Esophagus muscularis mucosa (tissue), 4 donors: ENCODE data around the gene YBX2. TPM values are rescaled to one million over a fixed set of nuclear protein-coding genes. Genes with fewer than 3 reads are reported as not detected.

Source experiments
- DNase-seq: peaks from one replicate; pipeline ENCODE4 v3.0.0-alpha.2; 2017; ENCODE audit errors: extremely low spot score
- H3K27ac ChIP-seq, 4 donors: fragments of 200-600 bp; sonication (generic); replicated peaks in 1 of 4; 1 replicate in 3 of 4; 2 replicates in 1 of 4; pipeline ENCODE4 v1.5.1; 2016 to 2019; ENCODE audit warnings: mild to moderate bottlenecking in 1 of 4
- H3K27me3 ChIP-seq, 4 donors: fragments of 200-600 bp; sonication (generic); one replicate each; pipeline versions ENCODE4 v1.5.1 to v1.6.0; 2016 to 2019
- H3K36me3 ChIP-seq, 4 donors: fragments of 200-600 bp; sonication (generic); one replicate each; pipeline ENCODE4 v1.5.1; 2016 to 2019
- H3K4me1 ChIP-seq, 4 donors: fragments of 200-600 bp; sonication (generic); one replicate each; pipeline ENCODE4 v1.5.1; 2016 to 2019
- H3K4me3 ChIP-seq, 4 donors: fragments of 200-600 bp; sonication (generic); 1 replicate in 2 of 4; 2 replicates in 2 of 4; pipeline ENCODE4 v1.5.1; 2016 to 2019; ENCODE audit warnings: mild to moderate bottlenecking in 4 of 4, moderate library complexity in 1 of 4
- H3K9me3 ChIP-seq, 4 donors: fragments of 200-600 bp; sonication (generic); 1 replicate in 3 of 4; 2 replicates in 1 of 4; pipeline ENCODE4 v1.5.1; 2016 to 2019
- CTCF ChIP-seq, 3 experiments: fragments of 200-600 bp in 2 of 3; fragments of 450-650 bp in 1 of 3; sonication (generic) in 2 of 3; IDR thresholded peaks; one replicate each; pipeline ENCODE4 v1.5.1; 2017 to 2019; ENCODE audit warnings: antibody characterized with exemption in 3 of 3, mild to moderate bottlenecking in 2 of 3, moderate library complexity in 1 of 3
- EP300 ChIP-seq: sonication (generic); formaldehyde crosslinking; IDR thresholded peaks from one replicate; pipeline ENCODE4 v1.6.1; 2017; ENCODE audit warnings: antibody characterized with exemption
- POLR2A ChIP-seq: fragments of 450-650 bp; IDR thresholded peaks from one replicate; pipeline ENCODE4 v1.6.1; 2017; ENCODE audit warnings: antibody characterized with exemption, moderate library complexity, mild to moderate bottlenecking, low read depth
- POLR2AphosphoS5 ChIP-seq, 2 donors: sonication (generic); formaldehyde crosslinking; IDR thresholded peaks; one replicate each; pipeline ENCODE4 v1.6.1; 2017; ENCODE audit warnings: antibody characterized with exemption in 2 of 2
- WGBS: methylation state at CpG from one replicate; pipeline ENCODE4 v1.1.5; 2018; 5-methylcytosine and 5-hydroxymethylcytosine counted together
- intact Hi-C: fragments of 100-400 bp; cut with DNase I; formaldehyde crosslinking; loops from one replicate; pipeline ENCODE4 v1.15.1; 2023
- total RNA-seq, 4 donors: library from RNA; depleted of rRNA; stranded (reverse); fragments of >200 nt; gene quantifications; one replicate each; pipeline versions ENCODE4 v1.1.0 to v1.2.1, GENCODE V29; 2016

The YBX2 gene
- total RNA-seq, 4 donors from 2014 or later, result 3.6 to 8.7 (median 4.4) TPM

GRCh38 chr17:7282752-7283321 lies 11.6 kb downstream of the YBX2 start:
- DNase-seq, result no peak
- intact Hi-C loops, result no loop called here
- TF ChIP-seq EP300 (no peak), CTCF (IDR thresholded peaks at IDR 0.05) (peak in 2 of 3 experiments; percentile 28 to 36), POLR2AphosphoS5 (IDR thresholded peaks at IDR 0.05) (peak in 1 of 2 donors; percentile 73)
- Histone ChIP-seq H3K4me1 (peaks cover 47 to 78% (median 73%) of the 10 kb centered on the region in 4 donors), H3K9me3 (no peaks in the 10 kb centered on the region), H3K4me3 (peak overlapping the region; percentile 64 to 77 (median 69)), H3K27me3 (peaks cover 0 to 7% (median 0%) of the 10 kb centered on the region in 4 donors), H3K27ac (peak overlapping the region; percentile 95 to 98 (median 96)), H3K36me3 (peaks cover 26 to 42% (median 40%) of the 10 kb centered on the region in 4 donors)
- 13% methylated on average over 4 of the region's 6 CpGs for WGBS

- Histone ChIP-seq H3K4me3 (peak overlapping the region; percentile 64 to 77 (median 69)), H3K4me1 (peaks cover 47 to 71% (median 66%) of the 10 kb centered on the region in 4 donors), H3K27ac (peak overlapping the region; percentile 95 to 98 (median 96)), H3K27me3 (peaks cover 0 to 7% (median 0%) of the 10 kb centered on the region in 4 donors), H3K36me3 (peaks cover 26 to 35% (median 34%) of the 10 kb centered on the region in 4 donors), H3K9me3 (no peaks in the 10 kb centered on the region)
- DNase-seq, result no peak
- 4% methylated on average over 21 of the region's 43 CpGs for WGBS
- intact Hi-C loops, result no loop called here
- TF ChIP-seq EP300, result no peak
- no peak for TF ChIP-seq CTCF (IDR thresholded peaks at IDR 0.05)
- TF ChIP-seq POLR2A, result peak; percentile 43
- TF ChIP-seq POLR2AphosphoS5 (IDR thresholded peaks at IDR 0.05), result peak; percentile 76 to 81
Observed at GRCh38 chr17:7281953-7282751, 12.3 kb downstream of the YBX2 start.

- WGBS, result under 1% methylated on average over 39 of the region's 71 CpGs
Observed at GRCh38 chr17:7281074-7281952, 13.1 kb downstream of the YBX2 start, which contains the start of gene SLC2A4. Gene SLC2A4 (plus strand): TSS chr17:7281718. CDS start chr17:7281935, 217 bp downstream.

GRCh38 chr17:7280519-7281073 lies 13.8 kb downstream of the YBX2 start:
- Histone ChIP-seq H3K4me3 (peak overlapping the region; percentile 64 to 77 (median 69)), H3K27ac (peak overlapping the region; percentile 95 to 98 (median 96)), H3K9me3 (no peaks in the 10 kb centered on the region), H3K36me3 (peaks cover 14 to 21% (median 20%) of the 10 kb centered on the region in 4 donors), H3K27me3 (peaks cover 0 to 7% (median 0%) of the 10 kb centered on the region in 4 donors), H3K4me1 (peaks cover 45 to 56% (median 51%) of the 10 kb centered on the region in 4 donors)
- peak in 2 of 3 experiments; percentile 95 to 98 for TF ChIP-seq CTCF (IDR thresholded peaks at IDR 0.05)
- peak; percentile 4 for TF ChIP-seq POLR2A
- peak; percentile 50 to 77 for TF ChIP-seq POLR2AphosphoS5 (IDR thresholded peaks at IDR 0.05)
- no peak for TF ChIP-seq EP300
- intact Hi-C loops, result loop anchor here (1.0 kb wide), 1 partner anchor 16 kb away; no protein-coding TSS in a partner anchor
- peak; percentile 96 for DNase-seq
- WGBS, result 4% methylated on average over 13 of the region's 29 CpGs

More at GRCh38 chr17:7281074-7281952, 13.1 kb downstream of the YBX2 start, which contains the start of gene SLC2A4:
- peak within 1 kb of the TSS; percentile 64 to 77 (median 69) for H3K4me3 ChIP-seq
- peaks cover 0 to 7% (median 0%) of the 10 kb centered on the region in 4 donors for H3K27me3 ChIP-seq
- intact Hi-C loops, result no loop called here
- peak; percentile 99 for DNase-seq
- H3K4me1 ChIP-seq, result peaks cover 47 to 63% (median 58%) of the 10 kb centered on the region in 4 donors
- peaks cover 19 to 29% (median 27%) of the 10 kb centered on the region in 4 donors for H3K36me3 ChIP-seq
- H3K27ac ChIP-seq, result peak within 1 kb of the TSS; percentile 95 to 98 (median 96)
- TF ChIP-seq POLR2A (peak; percentile 86), POLR2AphosphoS5 (IDR thresholded peaks at IDR 0.05) (peak; percentile 84 to 96), EP300 (no peak)
- H3K9me3 ChIP-seq, result no peaks in the 10 kb centered on the region
